NCI-H2029 (cell line): Measurements from ENCODE around the gene TRA2B.

ENCODE experiments used
- DNase-seq: peaks from one replicate; lab custom pipeline; 2025; lab: John Stamatoyannopoulos, UW

The TRA2B gene

GRCh38 chr3:185937689-185938374 is at the start of gene TRA2B:
Gene TRA2B (minus strand): TSS chr3:185938014. CDS start chr3:185937860, 154 bp downstream.
- DNase-seq = peak; percentile 97

- no peak for DNase-seq
Measured at GRCh38 chr3:185986198-185986777, 48.5 kb upstream of the TRA2B start.

- no peak for DNase-seq
Measured at GRCh38 chr3:185984203-185984602, 46.4 kb upstream of the TRA2B start.

- peak; percentile 55 for DNase-seq
Measured at GRCh38 chr3:185983495-185984141, 45.8 kb upstream of the TRA2B start.

GRCh38 chr3:185982632-185983031 is 44.8 kb upstream of the TRA2B start:
- DNase-seq = no peak

- DNase-seq = no peak
Measured at GRCh38 chr3:185981621-185982020, 43.8 kb upstream of the TRA2B start.

GRCh38 chr3:185979721-185980121 is 41.9 kb upstream of the TRA2B start:
- no peak for DNase-seq

GRCh38 chr3:185978516-185978915 is 40.7 kb upstream of the TRA2B start:
- no peak for DNase-seq

GRCh38 chr3:185977679-185978040 is 39.8 kb upstream of the TRA2B start:
- no peak for DNase-seq

- DNase-seq = peak; percentile 38
Measured at GRCh38 chr3:185976977-185977678, 39.3 kb upstream of the TRA2B start.

- no peak for DNase-seq
Measured at GRCh38 chr3:185976100-185976499, 38.3 kb upstream of the TRA2B start.

GRCh38 chr3:185971579-185971978 is 33.8 kb upstream of the TRA2B start:
- no peak for DNase-seq

- no peak for DNase-seq
Measured at GRCh38 chr3:185968168-185968567, 30.4 kb upstream of the TRA2B start.

GRCh38 chr3:185966655-185967054 is 28.8 kb upstream of the TRA2B start:
- no peak for DNase-seq

- no peak for DNase-seq
Measured at GRCh38 chr3:185965496-185965895, 27.7 kb upstream of the TRA2B start.

- no peak for DNase-seq
Measured at GRCh38 chr3:185961675-185962232, 23.9 kb upstream of the TRA2B start.

GRCh38 chr3:185960522-185961288 is 22.9 kb upstream of the TRA2B start:
- DNase-seq = no peak

GRCh38 chr3:185959609-185960521 is 22.1 kb upstream of the TRA2B start:
- DNase-seq = no peak

GRCh38 chr3:185958626-185959025 is 20.8 kb upstream of the TRA2B start:
- no peak for DNase-seq

GRCh38 chr3:185956244-185956643 is 18.4 kb upstream of the TRA2B start:
- DNase-seq = no peak

GRCh38 chr3:185954366-185954723 is 16.5 kb upstream of the TRA2B start:
- no peak for DNase-seq
